Urinary bladder (tissue), 4 donors: Measurements from ENCODE around the gene VGF. TPM values are rescaled to one million over a fixed set of nuclear protein-coding genes. Genes with fewer than 3 reads are reported as not detected.
A peak's percentile ranks its signal among the peaks of the same experiment; 100 is the strongest.
"Not testable (repeated sequence)": the region's sequence is repeated elsewhere in the genome, so short reads cannot be mapped to it uniquely, and the experiment has no call there.

Experiments
- DNase-seq: peaks from one replicate; pipeline ENCODE4 v3.0.0-alpha.2; 2015; ENCODE audit errors: extremely low spot score
- H3K27ac ChIP-seq: one replicate; pipeline ENCODE4 v1.5.1; 2013; ENCODE audit warnings: low read depth, mild to moderate bottlenecking, moderate library complexity
- H3K36me3 ChIP-seq: one replicate; pipeline ENCODE4 v1.6.1; 2013; ENCODE audit warnings: mild to moderate bottlenecking, moderate library complexity; ENCODE audit not compliant: insufficient read depth
- H3K4me1 ChIP-seq: one replicate; pipeline ENCODE4 v1.6.1; 2013; ENCODE audit warnings: mild to moderate bottlenecking, moderate library complexity; ENCODE audit not compliant: insufficient read depth
- H3K4me3 ChIP-seq: one replicate; pipeline ENCODE4 v1.5.1; 2013; ENCODE audit warnings: low read depth, low read length
- WGBS: extraction: QIAGEN DNeasy Blood & Tissue Kit; methylation state at CpG from one replicate; pipeline ENCODE4 v1.1.7; 2013; 5-methylcytosine and 5-hydroxymethylcytosine counted together
- polyA plus RNA-seq: library from polyadenylated mRNA; stranded (reverse); fragments of 200-250 nt; gene quantifications from one replicate; pipeline ENCODE4 v1.2.3, GENCODE V29; 2013
- total RNA-seq: library from RNA; depleted of rRNA; stranded (reverse); fragments of >200 nt; gene quantifications from one replicate; pipeline ENCODE4 v1.2.3, GENCODE V29; 2014
- donor health status: healthy with polysubstance abuse.
- donor health status: healthy.

The VGF gene
- total RNA-seq = not detected
- 0.18 TPM for polyA plus RNA-seq

DNA sequence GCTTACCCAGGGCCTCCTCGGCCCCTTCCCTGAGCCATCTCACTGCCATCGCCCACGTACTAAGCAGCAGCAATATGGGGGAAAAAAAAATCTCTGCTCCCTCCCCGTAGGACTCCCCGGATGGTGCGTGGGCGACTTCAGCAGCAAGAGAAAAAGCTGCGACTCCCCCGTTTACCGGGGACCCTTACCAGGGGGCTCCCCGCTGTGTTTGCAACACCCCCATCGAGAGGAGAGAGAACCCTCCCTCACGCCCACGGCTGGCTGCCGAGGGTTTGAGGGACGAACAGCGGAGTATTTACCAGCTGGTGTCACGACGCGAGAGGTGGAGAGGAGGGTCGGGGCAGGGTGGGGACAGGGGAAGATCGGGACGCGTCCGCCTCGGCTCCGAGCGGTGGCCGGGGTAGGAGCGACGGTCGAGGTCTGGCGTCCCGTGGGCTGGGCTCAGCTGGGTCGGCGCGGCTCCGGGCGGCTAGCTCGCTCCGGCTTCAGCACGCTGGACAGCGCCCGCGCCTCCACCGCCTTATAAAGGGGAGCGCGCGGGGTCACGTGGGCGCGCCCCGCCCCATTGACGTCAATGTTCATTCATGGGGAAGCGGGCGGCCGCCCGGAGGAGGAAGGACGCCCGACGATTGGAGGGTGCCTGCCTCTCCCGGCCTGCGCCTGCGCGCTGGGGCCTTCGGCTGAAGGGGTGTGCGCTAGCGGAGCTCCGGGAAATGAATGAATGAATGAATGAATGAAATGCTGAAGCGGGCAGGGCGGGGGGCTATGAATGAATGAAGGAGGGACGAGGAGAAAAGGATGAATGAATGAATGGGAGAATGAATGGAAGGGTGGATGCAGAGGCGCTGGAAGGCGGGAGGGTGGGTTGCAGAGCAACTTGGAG, at the start of gene VGF:
Gene VGF (minus strand): TSS at position 495 of the 883 bp plus-strand sequence. CDS start 726 bp downstream, outside the sequence.
- no peak within 1 kb of the TSS for H3K4me3 ChIP-seq
- no peaks in the 10 kb centered on the region for H3K36me3 ChIP-seq
- H3K4me1 ChIP-seq = peaks cover 3% of the 10 kb centered on the region
- H3K27ac ChIP-seq = no peak within 1 kb of the TSS
- WGBS = 2% methylated on average over 74 of the region's 74 CpGs
- peak; percentile 71 for DNase-seq

DNA sequence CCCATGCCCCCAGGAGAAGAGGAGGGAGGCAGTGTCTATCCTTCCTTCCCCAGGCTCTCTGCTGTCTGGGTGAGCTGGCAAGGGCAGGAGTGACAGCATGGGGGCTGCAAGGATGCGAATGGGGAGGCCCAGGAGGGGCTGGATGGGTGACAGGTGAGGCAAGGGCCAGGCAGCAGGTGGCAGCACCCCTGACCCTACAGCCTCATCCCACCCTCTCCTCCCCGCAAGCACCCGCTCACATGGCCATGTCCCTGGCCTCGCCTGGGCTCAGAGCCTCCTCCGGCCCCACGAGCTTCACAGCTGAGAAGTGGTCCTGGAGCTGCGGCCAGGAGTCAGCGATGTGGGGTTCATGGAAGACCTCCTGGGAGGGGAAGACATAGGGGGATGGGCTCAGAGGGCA, 46.6 kb upstream of the VGF start:
- 89% methylated on average over 8 of the region's 8 CpGs for WGBS
- DNase-seq = no peak

DNA sequence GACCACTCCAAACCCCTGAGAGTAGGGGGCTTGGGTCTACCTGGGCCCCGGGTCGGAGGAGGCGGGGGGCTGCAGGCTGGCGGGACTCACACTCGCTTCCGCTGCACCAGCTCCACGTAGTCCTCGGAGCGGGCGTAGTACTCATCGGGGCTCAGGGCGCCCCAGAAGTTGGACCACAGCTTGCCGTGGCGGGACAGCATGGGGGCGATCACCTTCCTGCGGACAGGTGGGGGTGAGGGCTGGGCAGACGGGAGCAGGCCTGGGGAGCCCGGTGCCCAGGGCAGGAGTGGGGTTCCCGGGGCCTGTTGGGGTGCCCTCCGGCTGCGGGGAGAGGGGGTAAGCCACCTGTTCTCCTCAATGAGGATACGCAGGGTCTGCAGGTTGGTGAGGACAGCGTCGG, 46.1 kb upstream of the VGF start:
- no peak overlapping the region for H3K4me3 ChIP-seq
- no peak overlapping the region for H3K27ac ChIP-seq
- DNase-seq = no peak
- 96% methylated on average over 24 of the region's 24 CpGs for WGBS
- H3K36me3 ChIP-seq = no peaks in the 10 kb centered on the region
- H3K4me1 ChIP-seq = peaks cover 2% of the 10 kb centered on the region

More for the DNA sequence above, 46.6 kb upstream of the VGF start:
- no peak overlapping the region for H3K27ac ChIP-seq
- no peak overlapping the region for H3K4me3 ChIP-seq
- no peaks in the 10 kb centered on the region for H3K36me3 ChIP-seq
- H3K4me1 ChIP-seq = peaks cover 2% of the 10 kb centered on the region

DNA sequence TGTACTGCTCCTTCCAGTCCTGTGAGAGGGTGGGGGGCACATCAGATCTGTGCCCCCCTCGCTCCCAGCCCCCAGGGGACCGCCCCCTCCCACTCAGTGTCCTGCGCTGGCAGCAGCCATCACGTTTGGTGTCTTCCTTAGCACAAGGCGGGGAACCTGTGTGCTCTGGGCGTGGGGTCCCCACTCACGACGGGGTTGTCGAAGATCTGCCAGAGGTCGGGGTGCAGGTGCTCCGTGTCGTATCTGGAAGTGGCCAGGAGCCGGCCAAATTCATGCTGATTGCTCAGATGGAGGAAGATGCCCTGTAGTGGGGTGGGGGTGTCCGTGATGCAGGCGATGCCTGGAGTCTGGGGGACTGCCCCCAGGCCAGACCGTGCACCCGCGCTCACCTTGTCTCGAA, 44.8 kb upstream of the VGF start:
- no peaks in the 10 kb centered on the region for H3K36me3 ChIP-seq

DNA sequence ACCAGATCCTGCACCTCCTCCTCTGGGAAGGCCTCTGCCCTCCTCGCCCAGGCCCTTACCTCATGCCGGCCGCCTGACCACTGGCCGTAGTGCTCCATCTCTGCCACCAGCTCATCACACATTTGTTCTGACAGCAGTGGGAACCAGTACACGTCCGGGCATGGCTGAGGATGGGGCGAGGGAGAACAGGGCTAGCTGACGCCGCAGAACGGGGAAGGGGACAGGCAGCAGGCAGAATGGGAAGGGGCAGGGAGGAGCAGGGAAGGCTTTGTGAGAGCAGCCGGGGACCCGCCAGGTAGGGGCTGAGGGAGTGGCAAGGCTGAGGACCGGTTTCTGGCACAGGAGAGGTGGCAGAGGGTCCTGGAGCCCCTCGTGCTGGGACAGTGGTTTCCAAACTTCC, 43.4 kb upstream of the VGF start:
- Histone ChIP-seq H3K4me3 (no peak overlapping the region), H3K36me3 (no peaks in the 10 kb centered on the region), H3K4me1 (no peaks in the 10 kb centered on the region), H3K27ac (no peak overlapping the region)
- 89% methylated on average over 14 of the region's 14 CpGs for WGBS
- no peak for DNase-seq

More for the DNA sequence above, 44.8 kb upstream of the VGF start:
- WGBS = 93% methylated on average over 19 of the region's 19 CpGs
- no peaks in the 10 kb centered on the region for H3K4me1 ChIP-seq
- no peak for DNase-seq
- H3K4me3 ChIP-seq = no peak overlapping the region
- no peak overlapping the region for H3K27ac ChIP-seq

DNA sequence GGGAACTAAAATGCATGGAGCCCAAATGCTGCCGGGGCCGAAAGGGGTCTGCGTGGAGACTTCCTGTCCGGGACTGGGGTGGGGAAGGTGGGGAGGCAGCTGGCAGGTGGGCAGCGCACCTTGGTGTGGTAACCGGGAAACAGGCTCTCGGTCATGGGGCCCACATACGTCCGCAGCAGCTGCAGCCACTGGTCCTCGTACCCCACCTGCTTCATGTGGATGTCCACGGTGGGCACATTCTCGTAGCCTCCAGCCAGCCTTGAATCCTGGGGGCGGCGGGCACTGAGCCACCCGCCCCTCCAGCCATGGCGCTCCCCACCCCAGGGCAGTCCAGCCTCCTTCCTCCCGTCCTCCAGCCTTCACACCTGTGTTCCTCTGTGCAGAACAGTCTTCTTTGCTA, 42.1 kb upstream of the VGF start:
- DNase-seq = no peak
- H3K27ac ChIP-seq = no peak overlapping the region
- no peaks in the 10 kb centered on the region for H3K4me1 ChIP-seq
- H3K4me3 ChIP-seq = no peak overlapping the region
- 94% methylated on average over 17 of the region's 17 CpGs for WGBS
- H3K36me3 ChIP-seq = no peaks in the 10 kb centered on the region

DNA sequence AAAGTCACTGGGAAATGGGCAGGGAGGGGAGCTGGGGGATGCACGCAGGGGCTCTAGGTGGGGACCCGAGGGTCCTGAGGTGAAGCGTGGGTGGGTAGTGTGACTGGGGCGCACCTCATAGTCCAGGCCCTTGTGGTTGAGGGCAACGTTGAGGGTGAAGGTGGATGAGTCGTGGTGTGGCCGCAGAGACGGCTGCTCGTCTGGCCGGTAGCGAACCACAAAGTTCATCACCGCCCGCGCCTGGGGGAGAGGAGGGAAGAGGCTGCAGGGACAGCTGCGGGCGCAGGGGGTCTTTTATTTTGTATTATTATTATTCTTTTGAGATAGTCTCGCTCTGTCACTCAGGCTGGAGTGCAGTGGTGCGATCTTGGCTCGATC, 41.3 kb upstream of the VGF start:
- no peak for DNase-seq
- Histone ChIP-seq H3K27ac (no peak overlapping the region), H3K4me1 (peaks cover 2% of the 10 kb centered on the region), H3K4me3 (no peak overlapping the region), H3K36me3 (no peaks in the 10 kb centered on the region)
- WGBS = 89% methylated on average over 19 of the region's 19 CpGs

DNA sequence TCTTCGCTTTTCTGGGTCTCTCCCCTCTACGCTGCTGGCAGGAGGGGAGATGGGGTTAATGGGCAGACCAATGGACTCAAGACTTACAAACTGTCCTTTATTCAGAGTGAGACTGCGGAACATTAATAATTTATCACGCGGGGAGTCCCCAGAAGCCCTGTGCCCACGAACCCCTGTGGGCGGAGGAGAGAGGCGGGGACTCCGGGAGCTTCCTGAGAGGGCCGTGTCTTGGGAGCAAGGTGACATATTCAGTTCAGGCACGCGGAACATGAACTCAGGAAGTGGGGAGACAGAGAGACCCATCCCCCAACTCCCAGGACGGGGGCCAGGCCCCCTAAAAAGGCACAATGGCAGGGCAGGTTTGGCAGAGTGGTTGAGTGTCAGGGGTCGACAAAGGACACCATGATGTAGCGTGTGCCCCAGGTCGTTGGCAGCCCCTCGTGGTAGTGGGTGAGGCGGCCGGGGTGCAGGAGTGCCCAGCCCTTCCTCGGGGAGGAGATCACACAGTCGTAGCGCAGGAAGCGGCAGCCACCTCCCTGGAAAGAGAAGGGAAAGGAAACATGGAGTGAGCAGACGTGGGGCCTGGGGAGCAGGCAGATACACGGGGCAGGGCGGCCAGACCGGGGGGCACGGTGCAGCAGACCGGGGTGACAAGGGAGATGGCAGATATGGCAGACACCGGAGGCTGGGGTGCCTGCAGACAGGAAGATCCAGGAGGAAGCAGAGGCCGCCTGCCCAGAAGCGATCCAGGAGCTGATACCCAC, 40.7 kb upstream of the VGF start:
- Histone ChIP-seq H3K4me1 (peaks cover 2% of the 10 kb centered on the region), H3K27ac (no peak overlapping the region), H3K4me3 (no peak overlapping the region), H3K36me3 (no peaks in the 10 kb centered on the region)
- DNase-seq = no peak
- 84% methylated on average over 32 of the region's 32 CpGs for WGBS

DNA sequence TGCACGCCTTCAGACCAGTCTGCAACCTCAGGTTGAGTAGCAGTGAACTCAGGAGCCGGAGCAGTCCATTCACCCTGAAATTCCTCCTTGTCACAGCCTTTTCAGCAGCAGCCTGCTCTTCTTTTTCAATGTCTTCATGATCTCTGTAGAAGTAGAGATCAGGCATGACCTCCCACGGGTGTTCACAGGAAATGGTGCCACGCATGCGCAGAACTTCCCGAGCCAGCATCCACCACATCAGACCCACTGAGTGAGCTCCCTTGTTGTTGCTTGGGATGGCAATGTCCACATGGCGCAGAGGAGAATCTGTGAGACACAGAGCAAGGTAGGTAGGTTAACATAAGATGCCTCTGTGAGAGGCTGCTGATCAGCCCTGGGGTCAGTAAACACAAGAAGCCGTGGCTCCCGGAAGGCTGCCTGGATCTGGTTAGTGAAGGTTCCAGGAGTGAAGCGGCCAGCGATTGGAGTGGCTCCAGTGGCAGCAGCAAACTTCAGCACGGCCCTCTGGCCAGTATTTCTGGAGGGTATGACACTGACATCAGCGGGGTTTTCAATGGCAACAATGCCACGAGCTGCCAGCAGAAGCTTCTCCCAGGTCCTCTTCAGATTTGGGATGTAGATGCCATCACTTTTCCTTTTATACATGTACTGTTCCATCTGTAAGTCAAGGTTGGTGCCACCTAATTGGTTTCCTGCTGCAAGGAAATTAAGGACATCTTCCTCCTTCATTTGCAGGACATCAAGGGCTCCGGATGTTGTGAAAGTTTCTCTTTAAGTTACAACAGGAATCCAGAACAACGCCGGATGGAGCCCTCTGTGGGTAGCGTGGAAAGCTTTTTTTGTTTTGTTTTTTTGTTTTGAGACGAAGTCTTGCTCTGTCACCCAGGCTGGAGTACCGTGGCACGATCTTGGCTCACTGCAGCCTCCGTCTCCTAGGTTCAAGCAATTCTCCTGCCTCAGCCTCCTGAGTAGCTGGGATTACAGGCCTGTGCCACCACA, 38.7 kb upstream of the VGF start:
- not testable (repeated sequence) for DNase-seq, H3K4me1 ChIP-seq, H3K27ac ChIP-seq, H3K4me3 ChIP-seq, H3K36me3 ChIP-seq
- 65% methylated on average over 22 of the region's 22 CpGs for WGBS

DNA sequence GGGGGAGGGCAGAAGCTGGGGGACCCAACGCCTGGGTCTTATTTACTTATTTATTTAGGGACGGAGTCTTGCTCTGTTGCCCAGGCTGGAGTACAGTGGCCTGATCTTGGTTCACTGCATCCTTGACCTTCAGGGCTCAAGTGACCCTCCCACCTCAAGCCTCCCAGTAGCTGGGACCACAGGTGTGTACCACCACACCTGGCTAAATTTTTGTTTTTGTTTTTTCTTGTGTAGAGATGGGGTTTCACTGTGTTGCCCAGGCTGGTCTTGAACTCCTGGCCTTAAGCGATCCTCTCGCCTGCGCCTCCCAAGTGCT, 37.2 kb upstream of the VGF start:
- Histone ChIP-seq H3K4me1 (peaks cover 2% of the 10 kb centered on the region), H3K27ac (no peak overlapping the region), H3K4me3 (no peak overlapping the region), H3K36me3 (no peaks in the 10 kb centered on the region)
- 82% methylated on average over 5 of the region's 5 CpGs for WGBS
- no peak for DNase-seq

DNA sequence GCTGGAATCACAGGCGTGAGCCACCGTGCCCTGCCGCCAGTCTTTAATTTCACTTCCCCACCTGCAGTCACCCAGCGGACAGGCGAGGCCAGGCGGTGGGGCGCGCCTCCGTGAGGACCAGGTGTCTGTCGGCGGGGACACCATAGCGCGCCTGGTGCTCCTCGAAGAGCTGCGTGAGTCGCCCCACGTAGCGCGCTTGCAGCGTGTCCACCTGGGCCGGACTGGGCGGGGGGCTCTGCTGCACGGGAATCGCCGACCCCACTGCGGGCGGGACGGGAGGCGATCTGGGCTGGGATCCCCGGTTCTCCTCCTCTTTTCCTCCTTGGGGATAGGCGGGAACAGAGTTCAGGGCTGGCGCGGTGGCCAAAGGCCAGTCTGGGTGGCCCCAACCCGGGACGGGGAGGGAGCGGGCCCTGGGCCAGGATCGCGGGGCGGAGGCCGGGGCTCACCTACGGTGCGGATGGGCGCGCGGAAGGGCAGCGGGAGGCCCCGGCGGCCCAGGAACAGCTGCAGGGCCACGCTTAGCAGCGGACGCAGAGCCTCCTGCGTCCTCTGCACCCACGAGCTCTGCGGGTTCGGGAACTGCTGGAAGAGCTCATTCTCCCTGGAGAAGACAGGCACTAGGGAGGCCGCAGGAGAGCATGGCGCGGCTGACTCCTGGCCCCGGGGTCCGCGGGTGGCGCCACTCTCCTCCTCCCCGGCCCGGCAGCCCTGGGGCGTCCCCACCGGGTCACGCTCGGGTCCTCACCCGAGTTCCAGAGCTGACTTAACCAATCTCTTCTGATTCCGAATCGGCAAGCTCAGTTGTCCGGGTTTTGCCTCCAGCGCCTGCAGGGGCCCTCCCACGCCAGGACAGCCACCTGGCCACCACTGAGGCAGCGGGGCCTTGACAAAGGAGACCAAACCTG, 36.6 kb upstream of the VGF start:
- DNase-seq = no peak
- Histone ChIP-seq H3K36me3 (no peaks in the 10 kb centered on the region), H3K4me1 (peaks cover 2% of the 10 kb centered on the region), H3K4me3 (no peak overlapping the region), H3K27ac (no peak overlapping the region)
- 8% methylated on average over 75 of the region's 75 CpGs for WGBS

DNA sequence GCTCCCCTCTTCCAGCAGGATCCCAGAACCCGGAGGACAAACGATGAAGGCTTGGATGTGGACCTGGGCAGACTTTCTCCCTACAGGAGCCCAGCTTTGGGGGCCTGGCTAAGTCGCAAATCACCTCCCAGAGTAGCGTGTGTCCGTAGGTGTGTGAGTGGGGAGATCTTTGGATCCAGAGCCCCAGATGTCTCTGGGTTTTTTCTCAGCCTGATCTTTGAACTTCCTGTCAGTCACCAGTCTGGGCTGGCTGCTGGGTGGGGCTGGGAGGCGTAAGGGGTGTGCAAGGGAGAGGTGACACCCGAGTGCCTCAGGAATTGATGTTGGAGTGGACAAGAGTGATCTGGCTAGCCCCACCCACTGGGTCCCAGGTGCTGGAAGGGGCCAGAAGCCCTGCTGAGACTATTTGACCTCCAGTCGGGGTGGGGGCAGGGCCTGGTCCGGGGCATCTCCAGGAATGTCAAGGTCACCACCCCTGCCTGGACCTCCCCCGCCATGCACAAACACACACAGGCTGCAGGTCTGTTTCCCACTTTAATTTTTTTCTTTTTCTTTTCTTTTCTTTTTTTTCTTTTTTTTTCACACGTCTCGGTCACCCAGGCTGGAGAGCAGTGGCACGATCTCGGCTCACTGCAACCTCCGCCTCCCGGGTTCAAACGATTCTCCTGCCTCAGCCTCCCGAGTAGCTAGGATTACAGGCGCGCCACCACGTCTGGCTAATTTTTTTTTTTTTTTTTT, 35.7 kb upstream of the VGF start, which contains the start of gene MOGAT3:
Gene MOGAT3 (minus strand): TSS at position 175 of the 738 bp plus-strand sequence. CDS start 182 bp downstream, outside the sequence.
- H3K4me1 ChIP-seq = peaks cover 2% of the 10 kb centered on the region
- WGBS = 31% methylated on average over 21 of the region's 21 CpGs
- no peak within 1 kb of the TSS for H3K27ac ChIP-seq
- H3K36me3 ChIP-seq = no peaks in the 10 kb centered on the region
- H3K4me3 ChIP-seq = no peak within 1 kb of the TSS
- no peak for DNase-seq
